Measurements from ENCODE around the gene EMP3. TPM values are rescaled to one million over a fixed set of nuclear protein-coding genes. Genes with fewer than 3 reads are reported as not detected.

EMP3 gene
- total and polyA plus RNA-seq, 2 of the 13 experiments (the other 11 are each of a cell fraction or from before 2014, with no cell fraction given): 2.2 to 7.8 TPM

DNA sequence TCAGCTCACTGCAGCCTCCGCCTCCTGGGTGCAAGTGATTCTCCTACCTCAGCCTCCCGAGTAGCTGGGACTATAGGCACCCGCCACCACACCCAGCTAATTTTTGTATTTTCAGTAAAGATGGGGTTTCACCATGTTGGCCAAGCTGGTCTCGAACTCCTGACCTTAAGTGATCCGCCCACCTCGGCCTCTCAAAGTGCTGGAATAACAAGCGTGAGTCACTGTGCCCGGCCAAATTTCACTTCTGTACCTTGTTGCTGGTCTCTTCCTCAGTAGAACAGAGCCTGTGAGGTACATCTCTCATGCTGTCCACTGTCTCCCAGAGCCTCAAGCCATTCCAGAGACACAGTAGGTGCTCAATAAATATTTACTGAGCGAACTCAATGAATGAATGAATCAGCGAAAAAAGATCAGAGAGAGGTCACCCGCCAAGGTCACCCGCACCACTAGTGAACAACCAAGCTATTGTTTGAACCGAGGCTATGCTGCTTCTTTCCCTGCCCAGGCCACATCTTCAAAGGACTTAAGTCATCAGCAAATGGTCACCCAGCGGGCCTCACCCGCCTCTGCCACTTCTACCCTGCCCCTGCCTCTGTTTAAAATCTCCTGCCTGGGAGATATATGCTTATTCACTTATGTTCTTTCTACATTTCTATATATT is 29.1 kb downstream of the EMP3 start (continued):
- TF ChIP-seq SNAI1 (CRISPR knock-in tag; IDR thresholded peaks at IDR 0.05; ENCODE audit: borderline replicate concordance): no peak
- TF ChIP-seq, protein P1, sequence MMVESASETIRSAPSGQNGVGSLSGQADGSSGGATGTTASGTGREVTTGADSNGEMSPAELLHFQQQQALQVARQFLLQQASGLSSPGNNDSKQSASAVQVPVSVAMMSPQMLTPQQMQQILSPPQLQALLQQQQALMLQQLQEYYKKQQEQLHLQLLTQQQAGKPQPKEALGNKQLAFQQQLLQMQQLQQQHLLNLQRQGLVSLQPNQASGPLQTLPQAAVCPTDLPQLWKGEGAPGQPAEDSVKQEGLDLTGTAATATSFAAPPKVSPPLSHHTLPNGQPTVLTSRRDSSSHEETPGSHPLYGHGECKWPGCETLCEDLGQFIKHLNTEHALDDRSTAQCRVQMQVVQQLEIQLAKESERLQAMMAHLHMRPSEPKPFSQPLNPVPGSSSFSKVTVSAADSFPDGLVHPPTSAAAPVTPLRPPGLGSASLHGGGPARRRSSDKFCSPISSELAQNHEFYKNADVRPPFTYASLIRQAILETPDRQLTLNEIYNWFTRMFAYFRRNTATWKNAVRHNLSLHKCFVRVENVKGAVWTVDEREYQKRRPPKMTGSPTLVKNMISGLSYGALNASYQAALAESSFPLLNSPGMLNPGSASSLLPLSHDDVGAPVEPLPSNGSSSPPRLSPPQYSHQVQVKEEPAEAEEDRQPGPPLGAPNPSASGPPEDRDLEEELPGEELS (CRISPR knock-in tag; IDR thresholded peaks at IDR 0.05): peak; percentile 86
- TF ChIP-seq YY1 (IDR thresholded peaks at IDR 0.05; ENCODE audit: insufficient read depth, insufficient replicate concordance, low read depth, low read length): peak; percentile 49
- TF ChIP-seq ONECUT2 (CRISPR knock-in tag; IDR thresholded peaks at IDR 0.05): peak; percentile 12; the same call in 1 of the 2 replicates
- TF ChIP-seq KAT7 (CRISPR knock-in tag; IDR thresholded peaks at IDR 0.05; ENCODE audit: borderline replicate concordance): peak; percentile 59; the same call in 1 of the 2 replicates
- peak; percentile 95 for TF ChIP-seq MAFF (IDR thresholded peaks at IDR 0.05; ENCODE audit: low read depth, low read length)
- TF ChIP-seq JUND (CRISPR knock-in tag; IDR thresholded peaks at IDR 0.05): peak; percentile 84; the same call in 1 of the 2 replicates
- TF ChIP-seq, protein P2, sequence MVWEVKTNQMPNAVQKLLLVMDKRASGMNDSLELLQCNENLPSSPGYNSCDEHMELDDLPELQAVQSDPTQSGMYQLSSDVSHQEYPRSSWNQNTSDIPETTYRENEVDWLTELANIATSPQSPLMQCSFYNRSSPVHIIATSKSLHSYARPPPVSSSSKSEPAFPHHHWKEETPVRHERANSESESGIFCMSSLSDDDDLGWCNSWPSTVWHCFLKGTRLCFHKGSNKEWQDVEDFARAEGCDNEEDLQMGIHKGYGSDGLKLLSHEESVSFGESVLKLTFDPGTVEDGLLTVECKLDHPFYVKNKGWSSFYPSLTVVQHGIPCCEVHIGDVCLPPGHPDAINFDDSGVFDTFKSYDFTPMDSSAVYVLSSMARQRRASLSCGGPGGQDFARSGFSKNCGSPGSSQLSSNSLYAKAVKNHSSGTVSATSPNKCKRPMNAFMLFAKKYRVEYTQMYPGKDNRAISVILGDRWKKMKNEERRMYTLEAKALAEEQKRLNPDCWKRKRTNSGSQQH (CRISPR knock-in tag; IDR thresholded peaks at IDR 0.05; ENCODE audit: low read depth): peak; percentile 73; the same call in 1 of the 2 replicates
- TF ChIP-seq, protein P3, sequence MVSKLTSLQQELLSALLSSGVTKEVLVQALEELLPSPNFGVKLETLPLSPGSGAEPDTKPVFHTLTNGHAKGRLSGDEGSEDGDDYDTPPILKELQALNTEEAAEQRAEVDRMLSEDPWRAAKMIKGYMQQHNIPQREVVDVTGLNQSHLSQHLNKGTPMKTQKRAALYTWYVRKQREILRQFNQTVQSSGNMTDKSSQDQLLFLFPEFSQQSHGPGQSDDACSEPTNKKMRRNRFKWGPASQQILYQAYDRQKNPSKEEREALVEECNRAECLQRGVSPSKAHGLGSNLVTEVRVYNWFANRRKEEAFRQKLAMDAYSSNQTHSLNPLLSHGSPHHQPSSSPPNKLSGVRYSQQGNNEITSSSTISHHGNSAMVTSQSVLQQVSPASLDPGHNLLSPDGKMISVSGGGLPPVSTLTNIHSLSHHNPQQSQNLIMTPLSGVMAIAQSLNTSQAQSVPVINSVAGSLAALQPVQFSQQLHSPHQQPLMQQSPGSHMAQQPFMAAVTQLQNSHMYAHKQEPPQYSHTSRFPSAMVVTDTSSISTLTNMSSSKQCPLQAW (CRISPR knock-in tag; IDR thresholded peaks at IDR 0.05): peak; percentile 42
- TF ChIP-seq, protein P4, sequence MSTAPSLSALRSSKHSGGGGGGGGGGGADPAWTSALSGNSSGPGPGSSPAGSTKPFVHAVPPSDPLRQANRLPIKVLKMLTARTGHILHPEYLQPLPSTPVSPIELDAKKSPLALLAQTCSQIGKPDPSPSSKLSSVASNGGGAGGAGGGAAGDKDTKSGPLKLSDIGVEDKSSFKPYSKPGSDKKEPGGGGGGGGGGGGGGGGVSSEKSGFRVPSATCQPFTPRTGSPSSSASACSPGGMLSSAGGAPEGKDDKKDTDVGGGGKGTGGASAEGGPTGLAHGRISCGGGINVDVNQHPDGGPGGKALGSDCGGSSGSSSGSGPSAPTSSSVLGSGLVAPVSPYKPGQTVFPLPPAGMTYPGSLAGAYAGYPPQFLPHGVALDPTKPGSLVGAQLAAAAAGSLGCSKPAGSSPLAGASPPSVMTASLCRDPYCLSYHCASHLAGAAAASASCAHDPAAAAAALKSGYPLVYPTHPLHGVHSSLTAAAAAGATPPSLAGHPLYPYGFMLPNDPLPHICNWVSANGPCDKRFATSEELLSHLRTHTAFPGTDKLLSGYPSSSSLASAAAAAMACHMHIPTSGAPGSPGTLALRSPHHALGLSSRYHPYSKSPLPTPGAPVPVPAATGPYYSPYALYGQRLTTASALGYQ (CRISPR knock-in tag; IDR thresholded peaks at IDR 0.05): peak; percentile 84; the same call in 1 of the 2 replicates
- TF ChIP-seq, protein P5, sequence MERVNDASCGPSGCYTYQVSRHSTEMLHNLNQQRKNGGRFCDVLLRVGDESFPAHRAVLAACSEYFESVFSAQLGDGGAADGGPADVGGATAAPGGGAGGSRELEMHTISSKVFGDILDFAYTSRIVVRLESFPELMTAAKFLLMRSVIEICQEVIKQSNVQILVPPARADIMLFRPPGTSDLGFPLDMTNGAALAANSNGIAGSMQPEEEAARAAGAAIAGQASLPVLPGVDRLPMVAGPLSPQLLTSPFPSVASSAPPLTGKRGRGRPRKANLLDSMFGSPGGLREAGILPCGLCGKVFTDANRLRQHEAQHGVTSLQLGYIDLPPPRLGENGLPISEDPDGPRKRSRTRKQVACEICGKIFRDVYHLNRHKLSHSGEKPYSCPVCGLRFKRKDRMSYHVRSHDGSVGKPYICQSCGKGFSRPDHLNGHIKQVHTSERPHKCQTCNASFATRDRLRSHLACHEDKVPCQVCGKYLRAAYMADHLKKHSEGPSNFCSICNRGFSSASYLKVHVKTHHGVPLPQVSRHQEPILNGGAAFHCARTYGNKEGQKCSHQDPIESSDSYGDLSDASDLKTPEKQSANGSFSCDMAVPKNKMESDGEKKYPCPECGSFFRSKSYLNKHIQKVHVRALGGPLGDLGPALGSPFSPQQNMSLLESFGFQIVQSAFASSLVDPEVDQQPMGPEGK (CRISPR knock-in tag; IDR thresholded peaks at IDR 0.05): peak; percentile 66
- no peak for TF ChIP-seq NR3C1 (CRISPR knock-in tag; IDR thresholded peaks at IDR 0.05)
- TF ChIP-seq, protein P6, sequence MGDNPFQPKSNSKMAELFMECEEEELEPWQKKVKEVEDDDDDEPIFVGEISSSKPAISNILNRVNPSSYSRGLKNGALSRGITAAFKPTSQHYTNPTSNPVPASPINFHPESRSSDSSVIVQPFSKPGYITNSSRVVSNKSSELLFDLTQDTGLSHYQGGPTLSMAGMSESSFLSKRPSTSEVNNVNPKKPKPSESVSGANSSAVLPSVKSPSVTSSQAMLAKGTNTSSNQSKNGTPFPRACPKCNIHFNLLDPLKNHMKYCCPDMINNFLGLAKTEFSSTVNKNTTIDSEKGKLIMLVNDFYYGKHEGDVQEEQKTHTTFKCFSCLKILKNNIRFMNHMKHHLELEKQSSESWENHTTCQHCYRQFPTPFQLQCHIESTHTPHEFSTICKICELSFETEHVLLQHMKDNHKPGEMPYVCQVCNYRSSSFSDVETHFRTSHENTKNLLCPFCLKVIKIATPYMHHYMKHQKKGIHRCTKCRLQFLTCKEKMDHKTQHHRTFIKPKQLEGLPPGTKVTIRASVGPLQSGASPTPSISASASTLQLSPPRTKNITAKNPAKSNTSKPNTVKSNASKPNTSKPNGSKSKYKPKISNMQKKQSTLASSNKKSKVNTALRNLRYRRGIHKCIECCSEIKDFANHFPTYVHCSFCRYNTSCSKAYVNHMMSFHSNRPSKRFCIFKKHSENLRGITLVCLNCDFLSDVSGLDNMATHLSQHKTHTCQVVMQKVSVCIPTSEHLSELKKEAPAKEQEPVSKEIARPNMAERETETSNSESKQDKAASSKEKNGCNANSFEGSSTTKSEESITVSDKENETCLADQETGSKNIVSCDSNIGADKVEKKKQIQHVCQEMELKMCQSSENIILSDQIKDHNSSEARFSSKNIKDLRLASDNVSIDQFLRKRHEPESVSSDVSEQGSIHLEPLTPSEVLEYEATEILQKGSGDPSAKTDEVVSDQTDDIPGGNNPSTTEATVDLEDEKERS (CRISPR knock-in tag; IDR thresholded peaks at IDR 0.05): peak; percentile 44; the same call in 1 of the 2 replicates
- peak; percentile 76; the same call in 1 of the 2 replicates for TF ChIP-seq SSRP1 (CRISPR knock-in tag; IDR thresholded peaks at IDR 0.05)
- TF ChIP-seq ZNF605 (CRISPR knock-in tag; IDR thresholded peaks at IDR 0.05): peak; percentile 77; the same call in 1 of the 2 replicates
